GM21360 (cell line): ENCODE data around the gene DISP3.

Experiments used
- ATAC-seq: cut with Tn5 transposase; IDR thresholded peaks from one replicate; pipeline ENCODE4 v1.9.1; 2021; ENCODE audit warnings: mild to moderate bottlenecking, moderate library complexity; ENCODE audit not compliant: unreplicated experiment

DISP3 gene

DNA sequence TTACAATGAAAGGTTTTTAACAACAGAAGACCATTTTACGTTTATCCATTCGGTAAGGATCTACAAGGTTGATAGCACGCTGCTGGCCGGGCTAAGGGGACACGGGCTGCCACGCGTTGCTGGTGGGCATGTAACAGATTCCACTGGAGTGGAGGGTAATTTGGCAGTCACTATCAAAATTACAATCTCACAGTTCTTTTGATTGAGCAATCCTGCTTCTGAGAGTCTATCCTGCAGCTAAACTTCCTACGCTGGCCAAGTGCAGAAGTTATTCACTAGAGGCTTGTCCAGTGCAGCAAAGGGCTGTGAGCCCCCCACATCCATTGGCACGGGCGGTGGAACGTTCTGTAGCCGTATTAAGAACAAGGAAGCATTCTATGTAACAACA, 61.8 kb downstream of the DISP3 start:
- no peak for ATAC-seq

- ATAC-seq: no peak
These were observed 62.3 kb downstream of the DISP3 start for GRCh38 chr1:11541236-11541635.

GRCh38 chr1:11541956-11542355, 63.0 kb downstream of the DISP3 start:
- ATAC-seq: no peak

- no peak for ATAC-seq
These were observed 64.4 kb downstream of the DISP3 start for GRCh38 chr1:11543392-11543791.

DNA sequence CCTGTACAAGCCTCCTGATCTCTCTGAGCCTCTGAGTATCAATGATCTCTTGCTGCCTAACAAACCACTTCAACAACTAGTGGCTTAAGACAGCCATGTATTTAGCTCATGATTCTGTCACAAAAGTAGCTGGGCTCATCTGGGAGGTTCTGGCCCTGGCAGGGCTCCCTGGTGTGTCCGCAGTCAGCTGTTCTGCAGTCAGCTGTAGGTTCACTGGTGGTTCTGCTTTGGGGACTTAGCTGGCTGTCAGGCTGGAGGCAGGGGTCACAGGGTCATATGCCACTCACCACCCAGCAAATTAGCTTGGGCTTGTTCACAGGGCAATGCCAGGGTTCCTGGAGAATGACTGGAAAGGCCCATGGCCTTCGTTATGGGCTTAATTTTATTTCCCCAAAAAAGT, 64.8 kb downstream of the DISP3 start:
- no peak for ATAC-seq

DNA sequence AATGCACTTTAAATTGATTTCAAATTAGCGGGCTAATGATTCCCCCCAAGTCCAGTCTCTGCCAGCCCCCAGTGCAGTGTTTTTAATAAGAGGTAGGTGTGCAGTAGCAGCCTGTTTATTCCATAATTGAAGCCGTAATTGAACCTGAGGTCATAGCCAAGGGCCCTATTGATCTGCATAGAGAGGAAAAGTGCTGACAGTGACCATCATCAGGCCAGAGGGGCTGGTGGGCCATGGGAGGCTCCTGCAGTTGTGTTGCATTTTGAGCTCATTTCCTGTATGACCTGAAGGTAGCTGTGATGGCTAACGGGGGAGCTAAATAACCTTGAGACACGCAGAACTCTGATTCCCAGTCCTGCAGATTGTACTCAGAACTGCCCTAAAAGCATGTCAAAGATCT, 67.5 kb downstream of the DISP3 start:
- no peak for ATAC-seq

DNA sequence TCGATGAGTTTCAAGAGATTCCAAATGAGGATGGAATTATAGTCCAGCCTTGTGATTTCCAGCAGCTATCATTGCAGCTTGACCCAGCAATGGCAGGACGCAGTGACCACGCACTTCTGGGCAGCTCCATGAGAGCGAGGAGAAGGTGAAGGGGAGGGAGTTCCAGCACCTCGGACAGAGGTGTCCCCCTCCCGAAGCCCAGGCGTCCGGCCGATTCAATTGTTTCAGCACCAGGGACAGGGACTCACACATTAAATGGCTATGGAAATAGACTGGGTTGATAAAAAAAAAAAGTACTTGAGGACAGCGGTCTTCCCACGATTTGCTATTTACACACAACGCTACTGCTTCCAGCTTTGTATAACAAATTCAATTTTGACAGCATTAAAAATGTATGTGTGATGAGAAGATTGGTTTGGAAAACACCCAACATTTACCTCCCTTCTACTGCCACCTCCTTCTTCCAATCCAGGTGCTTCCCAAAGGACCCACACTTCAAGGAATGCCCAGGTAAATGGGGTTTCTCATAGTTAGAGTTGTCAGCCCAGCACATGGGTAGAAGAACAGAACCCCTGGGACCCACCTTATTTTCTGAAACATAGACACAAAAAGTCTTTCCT, 71.8 kb downstream of the DISP3 start:
- no peak for ATAC-seq

DNA sequence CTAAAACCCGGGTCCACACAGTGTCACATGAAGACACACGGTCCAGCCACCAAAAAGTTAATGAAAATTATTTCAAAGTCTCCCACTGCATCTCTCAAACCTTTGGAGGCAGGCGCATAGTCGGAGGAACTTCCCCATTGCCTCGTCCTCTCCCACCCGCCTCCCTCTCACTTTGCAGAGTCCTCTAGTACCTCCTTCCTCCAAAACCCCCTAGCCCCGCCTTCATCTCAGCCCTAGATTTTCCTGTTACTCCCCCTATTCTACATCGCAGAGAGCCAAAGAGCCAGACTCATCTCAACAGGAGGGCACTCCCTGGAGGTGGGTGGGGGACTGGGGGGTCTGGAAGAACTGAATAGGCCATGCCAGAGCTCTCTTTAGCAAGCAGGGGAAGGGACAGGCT, 79.3 kb downstream of the DISP3 start:
- ATAC-seq: no peak

DNA sequence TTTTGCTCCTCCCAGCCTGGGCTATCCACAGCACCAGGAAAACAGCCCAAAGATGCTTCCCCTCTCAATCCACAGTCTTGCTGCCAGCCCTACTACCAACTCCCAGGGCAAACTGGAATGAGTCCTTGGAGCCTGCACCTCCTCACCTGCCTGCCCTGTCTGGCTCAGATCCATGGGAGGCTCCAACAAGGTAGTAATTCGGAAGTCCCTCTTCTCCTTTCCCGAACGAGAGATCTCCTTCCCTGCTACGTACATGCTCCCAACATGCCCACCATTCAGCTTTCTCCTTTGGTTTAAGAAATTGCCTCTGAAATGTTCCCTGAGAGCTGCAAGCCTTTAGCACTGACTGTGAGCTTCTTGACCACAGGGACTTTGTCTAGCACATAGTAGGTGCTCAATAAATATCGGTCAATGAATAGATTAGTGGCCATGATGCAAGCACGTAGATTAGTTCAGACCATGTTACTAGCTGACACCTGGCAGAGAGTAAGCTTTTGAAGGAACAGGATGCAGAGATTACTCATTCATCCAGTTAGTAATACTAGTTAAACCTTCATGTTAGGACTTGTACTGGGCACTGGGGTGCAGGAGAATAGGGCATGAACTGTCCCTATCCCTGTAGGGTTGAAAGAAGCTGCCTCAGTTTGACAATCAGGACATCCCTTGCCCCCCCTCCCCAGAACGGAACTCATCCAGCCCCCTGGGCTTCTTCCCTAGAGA, 80.1 kb downstream of the DISP3 start:
- no peak for ATAC-seq

GRCh38 chr1:11559591-11559970, 80.6 kb downstream of the DISP3 start:
- no peak for ATAC-seq

DNA sequence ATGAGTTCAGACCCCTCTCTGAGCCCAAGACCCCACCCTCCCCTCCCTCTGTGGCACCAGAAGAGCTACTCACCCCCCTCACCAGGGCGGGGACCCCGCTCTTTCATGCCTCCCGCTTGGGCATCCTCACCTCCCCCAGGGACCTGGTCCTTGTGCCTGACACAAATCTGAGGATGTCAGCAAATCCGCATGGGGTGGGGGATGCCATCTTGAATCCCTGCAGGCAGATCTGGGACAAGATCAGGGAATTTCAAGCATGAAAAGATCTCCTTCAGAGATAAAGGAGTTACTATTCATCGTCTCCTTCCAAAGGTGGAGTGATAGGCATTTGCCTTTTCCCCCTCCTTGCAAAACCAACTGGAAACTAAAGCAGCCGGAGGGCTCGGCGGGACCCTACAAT, 81.1 kb downstream of the DISP3 start:
- ATAC-seq: no peak

GRCh38 chr1:11561740-11562139, 82.8 kb downstream of the DISP3 start:
- no peak for ATAC-seq

DNA sequence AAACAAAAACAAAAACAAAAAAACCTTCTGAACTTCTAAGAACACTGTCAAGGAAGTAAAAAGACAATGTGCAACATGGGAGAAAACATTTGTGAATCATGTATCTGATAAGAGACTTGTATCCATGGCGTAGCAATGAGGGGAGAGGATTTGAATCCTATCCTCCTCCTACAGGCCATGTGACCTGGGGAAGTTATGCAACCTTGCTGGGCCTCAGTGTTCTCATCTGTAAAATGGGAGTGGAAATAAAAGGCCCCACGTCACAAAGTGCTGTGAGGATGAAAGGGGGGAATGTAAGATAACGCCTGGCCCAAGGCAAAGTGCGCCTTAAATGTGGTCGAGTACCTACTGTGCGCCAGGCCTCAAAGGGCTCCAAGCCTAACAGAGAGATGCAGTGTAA, 83.7 kb downstream of the DISP3 start:
- ATAC-seq: no peak

GRCh38 chr1:11563560-11564069, 84.7 kb downstream of the DISP3 start:
- ATAC-seq: no peak

DNA sequence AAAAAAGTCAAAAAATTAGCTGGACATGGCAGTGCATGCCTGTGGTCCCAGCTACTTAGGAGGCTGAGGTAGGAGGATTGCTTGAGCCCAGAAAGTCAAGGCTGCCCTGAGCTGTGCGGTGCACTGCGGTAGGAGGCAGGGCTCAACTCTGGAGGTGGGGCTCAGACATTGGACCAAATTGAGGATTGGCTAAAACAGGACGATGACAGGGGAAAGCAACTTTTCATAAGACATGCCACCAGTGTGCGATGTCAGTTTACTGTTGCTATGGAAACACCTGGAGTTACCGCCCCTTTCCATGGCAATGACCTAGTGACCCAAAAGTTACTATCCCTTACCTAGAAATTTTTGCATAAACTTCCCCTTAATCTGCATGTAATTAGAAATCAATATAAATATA, 85.3 kb downstream of the DISP3 start:
- no peak for ATAC-seq

GRCh38 chr1:11566042-11566850, 87.3 kb downstream of the DISP3 start:
- ATAC-seq: no peak

DNA sequence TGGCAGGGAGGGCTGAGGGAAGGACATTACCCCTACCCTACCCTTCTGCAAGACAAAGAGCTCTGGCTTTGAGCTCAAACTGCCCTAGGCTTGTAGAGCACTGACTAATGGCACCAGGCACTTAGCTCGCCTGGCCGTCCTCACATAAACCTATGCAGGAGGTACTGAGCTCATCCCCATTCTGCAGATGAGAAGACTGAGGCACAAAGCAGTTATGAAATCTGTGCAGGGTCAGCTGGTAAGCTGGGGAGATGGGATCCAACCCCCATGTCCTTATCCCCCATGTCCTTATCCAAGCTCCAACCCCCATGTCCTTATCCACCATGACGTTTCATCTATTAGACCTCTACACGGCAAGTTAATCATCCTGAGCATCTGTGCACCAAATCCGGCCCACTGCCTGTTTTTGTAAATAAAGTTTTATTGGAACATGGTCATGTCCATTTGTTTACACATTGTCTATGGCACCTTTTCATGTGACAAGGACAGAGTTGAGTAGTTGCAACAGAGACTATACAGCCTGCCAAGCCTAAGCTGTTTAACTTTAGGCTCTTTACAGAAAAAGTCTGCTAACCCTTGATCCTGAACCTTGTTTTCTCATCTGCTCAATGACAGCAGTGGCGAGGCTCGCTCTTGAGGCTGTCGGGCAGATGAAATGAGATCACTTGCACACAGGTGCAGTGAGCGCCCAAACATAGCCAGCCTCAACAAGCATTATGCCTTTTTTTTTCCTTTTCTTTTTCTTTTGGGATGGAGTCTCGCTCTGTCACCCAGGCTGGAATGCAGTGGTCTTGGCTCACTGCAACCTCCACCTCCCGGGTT, 88.5 kb downstream of the DISP3 start:
- ATAC-seq: no peak

DNA sequence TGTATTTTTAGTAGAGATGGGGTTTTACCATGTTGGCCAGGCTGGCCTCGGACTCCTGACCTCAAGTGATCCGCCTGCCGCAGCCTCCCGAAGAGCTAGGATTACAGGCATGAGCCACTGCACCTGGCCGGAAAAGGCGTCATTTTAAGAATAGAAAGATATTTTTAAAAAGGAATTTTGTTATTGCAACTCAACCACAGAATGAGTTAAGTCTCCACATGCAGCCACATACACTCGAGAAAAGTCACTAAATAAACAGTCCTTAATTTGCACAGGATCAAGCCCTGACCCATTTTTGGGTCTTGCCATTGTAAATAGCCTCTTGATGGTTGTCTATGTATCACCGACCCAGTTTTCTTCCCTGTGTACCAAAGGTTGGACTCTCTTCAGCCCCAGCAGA, 89.7 kb downstream of the DISP3 start:
- ATAC-seq: no peak

DNA sequence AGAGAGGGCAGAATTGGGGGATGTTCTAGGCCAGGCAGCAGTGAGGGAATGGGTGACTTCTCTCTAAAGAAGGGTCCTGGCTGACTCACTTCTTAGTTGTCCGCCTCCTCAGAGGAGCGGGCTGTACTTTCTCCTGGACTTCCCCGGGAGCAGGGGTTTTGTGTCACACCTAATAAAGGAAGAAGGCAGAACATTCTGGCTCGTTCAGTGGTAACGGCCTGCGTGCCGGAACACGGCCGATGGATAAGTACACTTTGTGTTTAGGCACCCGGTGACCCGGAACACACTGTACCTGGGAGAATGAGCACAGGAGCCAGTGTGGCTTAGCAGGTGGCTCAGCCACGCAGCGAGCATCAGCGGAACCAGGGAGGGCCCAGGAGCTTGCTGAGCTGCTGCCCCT, 90.6 kb downstream of the DISP3 start:
- no peak for ATAC-seq

DNA sequence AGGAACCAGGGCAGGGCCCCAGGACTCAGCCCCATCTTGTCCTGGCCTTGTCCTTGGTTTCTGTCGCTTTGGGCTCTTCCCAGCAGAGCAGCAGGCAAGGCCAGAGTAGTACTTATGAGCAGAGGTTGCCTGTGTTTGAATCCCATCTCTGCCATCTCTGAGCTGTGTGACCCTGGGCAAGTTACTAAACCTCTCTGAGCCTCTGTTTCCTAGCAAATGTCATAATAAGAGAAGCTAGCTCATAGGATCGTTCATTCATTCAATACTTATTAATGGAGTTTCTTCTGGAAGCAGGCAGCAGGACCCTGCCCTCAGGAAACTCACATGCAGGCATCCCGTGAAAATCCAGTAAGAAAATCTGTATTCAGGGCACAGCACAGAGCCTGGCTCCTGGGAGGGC, 91.0 kb downstream of the DISP3 start:
- no peak for ATAC-seq

DNA sequence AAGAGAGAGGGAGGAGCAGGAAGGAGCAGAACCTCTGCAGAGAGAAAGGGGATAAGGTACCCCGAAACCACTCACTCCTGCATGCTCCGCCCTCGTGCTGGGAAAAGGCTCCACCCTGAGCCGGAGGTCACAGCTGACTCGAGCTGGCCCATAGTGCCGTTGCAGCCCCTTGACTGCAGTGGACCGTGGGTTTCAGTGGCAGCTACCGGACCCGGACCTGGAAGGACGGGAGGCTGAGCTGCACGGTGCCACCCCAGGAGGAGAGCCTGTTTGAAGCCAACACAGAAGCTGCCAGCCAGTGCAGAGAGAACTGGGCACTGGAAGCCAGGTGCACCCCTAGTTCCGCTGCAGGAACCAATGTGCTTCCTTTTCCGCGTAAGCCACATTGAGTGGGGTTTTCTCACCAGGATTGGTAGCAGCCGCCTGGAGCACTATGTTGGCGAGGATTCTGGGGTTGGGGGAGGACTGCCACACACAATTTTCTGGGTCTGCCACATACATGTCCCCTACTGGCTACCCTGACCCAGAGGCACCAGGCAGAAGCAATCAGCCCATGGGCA, 91.9 kb downstream of the DISP3 start:
- ATAC-seq: no peak
